CD14-positive monocyte (primary cell): ENCODE results near the gene POU3F1. TPM values are rescaled to one million over a fixed set of nuclear protein-coding genes. Genes with fewer than 3 reads are reported as not detected.

Experiments used
- DNase-seq, 3 donors: peaks; one replicate each; pipeline ENCODE4 v3.0.0-alpha.2; 2011 to 2022
- H2AFZ ChIP-seq: 2 replicates; pipeline ENCODE4 v1.6.0; 2012; ENCODE audit warnings: mild to moderate bottlenecking, low read depth, low read length, inconsistent platforms; ENCODE audit not compliant: insufficient read depth, poor library complexity, severe bottlenecking
- H3K27ac ChIP-seq, 2 donors: 1 replicate in 1 of 2; 2 replicates in 1 of 2; pipeline ENCODE4 v1.5.1; 2012 to 2013; ENCODE audit warnings: low read length in 2 of 2, control low read depth in 1 of 2, inconsistent platforms in 1 of 2, low read depth in 1 of 2, mild to moderate bottlenecking in 1 of 2
- H3K27me3 ChIP-seq, 2 donors: one replicate each; pipeline versions ENCODE4 v1.6.0 to v1.6.1; 2011 to 2013; ENCODE audit warnings: low read length in 2 of 2; ENCODE audit not compliant: control insufficient read depth in 2 of 2, insufficient read depth in 2 of 2
- H3K36me3 ChIP-seq, 2 donors: replicated peaks in 1 of 2; 1 replicate in 1 of 2; 2 replicates in 1 of 2; pipeline versions ENCODE4 v1.5.1 to v1.6.1; 2012 to 2013; ENCODE audit warnings: low read length in 2 of 2, control low read depth in 1 of 2, inconsistent platforms in 1 of 2, mild to moderate bottlenecking in 1 of 2; ENCODE audit not compliant: insufficient read depth in 2 of 2, control insufficient read depth in 1 of 2
- H3K4me1 ChIP-seq, 2 donors: 1 replicate in 1 of 2; 2 replicates in 1 of 2; pipeline versions ENCODE4 v1.5.1 to v1.6.1; 2012 to 2013; ENCODE audit warnings: low read length in 2 of 2, control low read depth in 1 of 2, inconsistent platforms in 1 of 2, mild to moderate bottlenecking in 1 of 2, moderate library complexity in 1 of 2; ENCODE audit not compliant: insufficient read depth in 2 of 2, control insufficient read depth in 1 of 2
- H3K4me2 ChIP-seq: replicated peaks from 2 replicates; pipeline ENCODE3; 2012; ENCODE audit warnings: low read length, moderate library complexity, mild to moderate bottlenecking; ENCODE audit not compliant: poor library complexity, severe bottlenecking; ENCODE audit errors: extremely low read depth
- H3K4me3 ChIP-seq, 3 experiments: fragments of 200-600 bp in 1 of 3; sonication (generic) in 1 of 3; replicated peaks in 1 of 3; 1 replicate in 2 of 3; 2 replicates in 1 of 3; pipeline ENCODE4 v1.5.1; 2011 to 2013; ENCODE audit warnings: low read length in 3 of 3, mild to moderate bottlenecking in 3 of 3, control low read depth in 2 of 3, low read depth in 2 of 3, inconsistent platforms in 1 of 3, moderate library complexity in 1 of 3
- H3K79me2 ChIP-seq: 2 replicates; pipeline ENCODE4 v1.6.0; 2012; ENCODE audit warnings: mild to moderate bottlenecking, control low read depth, inconsistent platforms, low read length, moderate library complexity; ENCODE audit not compliant: insufficient read depth
- H3K9ac ChIP-seq: 2 replicates; pipeline ENCODE4 v1.6.0; 2017; ENCODE audit warnings: low read length, mild to moderate bottlenecking; ENCODE audit not compliant: insufficient read depth, poor library complexity, severe bottlenecking
- H3K9me3 ChIP-seq, 2 donors: replicated peaks in 1 of 2; 1 replicate in 1 of 2; 2 replicates in 1 of 2; pipeline versions ENCODE4 v1.5.1 to v1.6.1; 2012 to 2013; ENCODE audit warnings: low read length in 2 of 2, control low read depth in 1 of 2; ENCODE audit not compliant: control insufficient read depth in 1 of 2, insufficient read depth in 1 of 2
- H4K20me1 ChIP-seq: 2 replicates; pipeline ENCODE4 v1.6.0; 2012; ENCODE audit warnings: mild to moderate bottlenecking, low read length, control low read depth, moderate library complexity; ENCODE audit not compliant: insufficient read depth
- H3K27ac Mint-ChIP-seq, 7 donors: one replicate each; pipeline ENCODE4 v1.8.0; 2020; ENCODE audit warnings: mild to moderate bottlenecking in 7 of 7, mixed read lengths in 7 of 7, moderate library complexity in 6 of 7, inconsistent platforms in 2 of 7
- H3K27me3 Mint-ChIP-seq, 3 donors: one replicate each; pipeline ENCODE4 v1.8.0; 2021 to 2022; ENCODE audit warnings: low read depth in 3 of 3, mild to moderate bottlenecking in 3 of 3, mixed read lengths in 3 of 3, moderate library complexity in 3 of 3, inconsistent platforms in 1 of 3
- H3K36me3 Mint-ChIP-seq, 2 donors: one replicate each; pipeline ENCODE4 v1.8.0; 2020; ENCODE audit warnings: mixed read lengths in 2 of 2, inconsistent platforms in 1 of 2, mild to moderate bottlenecking in 1 of 2
- H3K4me1 Mint-ChIP-seq: one replicate; pipeline ENCODE4 v1.8.0; 2020; ENCODE audit warnings: mild to moderate bottlenecking, mixed read lengths
- H3K4me3 Mint-ChIP-seq, 2 donors: one replicate each; pipeline ENCODE4 v1.8.0; 2020; ENCODE audit warnings: mild to moderate bottlenecking in 2 of 2, mixed read lengths in 2 of 2, moderate library complexity in 1 of 2
- H3K9me3 Mint-ChIP-seq, 7 donors: one replicate each; pipeline ENCODE4 v1.8.0; 2020 to 2022; ENCODE audit warnings: mixed read lengths in 7 of 7, mild to moderate bottlenecking in 6 of 7, moderate library complexity in 6 of 7, inconsistent platforms in 2 of 7
- WGBS: methylation state at CpG from one replicate; pipeline ENCODE4 v1.1.5; 2013; ENCODE audit warnings: missing lambda C conversion rate; ENCODE audit not compliant: insufficient coverage; 5-methylcytosine and 5-hydroxymethylcytosine counted together
- intact Hi-C, 2 donors: fragments of 100-400 bp; cut with micrococcal nuclease; formaldehyde crosslinking; loops; one replicate each; pipeline versions ENCODE4 v1.15.0 to v1.15.1; 2023
- polyA plus RNA-seq, 3 donors: library from polyadenylated mRNA; depleted of rRNA in 1 of 3; unstranded in 2 of 3; stranded (reverse) in 1 of 3; fragments of 300-500 nt in 2 of 3; fragments of >200 nt in 1 of 3; fragmentation: Illumina TruSeq in 2 of 3; gene quantifications; 1 replicate in 2 of 3; 2 replicates in 1 of 3; pipeline ENCODE4 v1.2.3, GENCODE V29; 2012 to 2021
- TF ChIP-seq, protein P1 (sequence below): fragments of 200-600 bp; IDR thresholded peaks from one replicate; pipeline ENCODE4 v1.8.0; 2022; ENCODE audit warnings: antibody characterized with exemption, mild to moderate bottlenecking

POU3F1 gene
- polyA plus RNA-seq, 3 donors, result not detected

DNA sequence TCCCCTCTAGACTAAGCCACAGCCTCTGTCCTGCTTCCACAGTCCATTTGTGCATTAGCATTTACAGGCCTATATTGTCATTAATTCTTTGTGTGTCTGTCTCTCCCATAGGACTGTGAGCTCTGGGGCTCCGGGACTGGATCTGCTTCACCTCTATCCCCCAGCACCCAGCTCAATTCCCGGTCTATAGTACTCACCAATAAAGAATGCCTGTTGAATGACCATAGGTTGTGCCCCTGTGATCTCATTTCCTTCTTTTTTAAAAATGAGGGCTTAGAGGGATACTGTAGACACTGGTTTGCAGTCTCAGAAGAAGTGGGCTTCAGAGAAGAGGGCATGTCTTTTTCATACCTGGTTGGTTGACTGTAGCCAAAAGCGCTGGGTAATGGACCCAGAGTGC lies 8.8 kb upstream of the POU3F1 start:
- TF ChIP-seq, protein P1, sequence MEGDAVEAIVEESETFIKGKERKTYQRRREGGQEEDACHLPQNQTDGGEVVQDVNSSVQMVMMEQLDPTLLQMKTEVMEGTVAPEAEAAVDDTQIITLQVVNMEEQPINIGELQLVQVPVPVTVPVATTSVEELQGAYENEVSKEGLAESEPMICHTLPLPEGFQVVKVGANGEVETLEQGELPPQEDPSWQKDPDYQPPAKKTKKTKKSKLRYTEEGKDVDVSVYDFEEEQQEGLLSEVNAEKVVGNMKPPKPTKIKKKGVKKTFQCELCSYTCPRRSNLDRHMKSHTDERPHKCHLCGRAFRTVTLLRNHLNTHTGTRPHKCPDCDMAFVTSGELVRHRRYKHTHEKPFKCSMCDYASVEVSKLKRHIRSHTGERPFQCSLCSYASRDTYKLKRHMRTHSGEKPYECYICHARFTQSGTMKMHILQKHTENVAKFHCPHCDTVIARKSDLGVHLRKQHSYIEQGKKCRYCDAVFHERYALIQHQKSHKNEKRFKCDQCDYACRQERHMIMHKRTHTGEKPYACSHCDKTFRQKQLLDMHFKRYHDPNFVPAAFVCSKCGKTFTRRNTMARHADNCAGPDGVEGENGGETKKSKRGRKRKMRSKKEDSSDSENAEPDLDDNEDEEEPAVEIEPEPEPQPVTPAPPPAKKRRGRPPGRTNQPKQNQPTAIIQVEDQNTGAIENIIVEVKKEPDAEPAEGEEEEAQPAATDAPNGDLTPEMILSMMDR, result no peak
- Histone ChIP-seq H3K27me3 (peaks cover 0 to 10% of the 10 kb centered on the region in 2 donors), H3K4me2 (no peak overlapping the region), H3K9ac (no peak overlapping the region), H3K79me2 (no peaks in the 10 kb centered on the region), H3K27ac (no peak overlapping the region), H3K4me1 (no peaks in the 10 kb centered on the region), H3K36me3 (no peaks in the 10 kb centered on the region), H3K9me3 (no peaks in the 10 kb centered on the region), H2AFZ (no peak overlapping the region), H4K20me1 (no peaks in the 10 kb centered on the region), H3K4me3 (no peak overlapping the region)
- H3K27me3 Mint-ChIP-seq, result peaks cover 11 to 25% (median 15%) of the 10 kb centered on the region in 3 donors
- H3K4me3 Mint-ChIP-seq, result no peak overlapping the region
- intact Hi-C loops, result no loop called here
- WGBS, result 100% methylated on average over 1 of the region's 3 CpGs
- no peaks in the 10 kb centered on the region for H3K9me3 Mint-ChIP-seq
- peaks cover 6% of the 10 kb centered on the region for H3K4me1 Mint-ChIP-seq
- H3K36me3 Mint-ChIP-seq, result no peaks in the 10 kb centered on the region
- no peak for DNase-seq
- H3K27ac Mint-ChIP-seq, result no peak overlapping the region

DNA sequence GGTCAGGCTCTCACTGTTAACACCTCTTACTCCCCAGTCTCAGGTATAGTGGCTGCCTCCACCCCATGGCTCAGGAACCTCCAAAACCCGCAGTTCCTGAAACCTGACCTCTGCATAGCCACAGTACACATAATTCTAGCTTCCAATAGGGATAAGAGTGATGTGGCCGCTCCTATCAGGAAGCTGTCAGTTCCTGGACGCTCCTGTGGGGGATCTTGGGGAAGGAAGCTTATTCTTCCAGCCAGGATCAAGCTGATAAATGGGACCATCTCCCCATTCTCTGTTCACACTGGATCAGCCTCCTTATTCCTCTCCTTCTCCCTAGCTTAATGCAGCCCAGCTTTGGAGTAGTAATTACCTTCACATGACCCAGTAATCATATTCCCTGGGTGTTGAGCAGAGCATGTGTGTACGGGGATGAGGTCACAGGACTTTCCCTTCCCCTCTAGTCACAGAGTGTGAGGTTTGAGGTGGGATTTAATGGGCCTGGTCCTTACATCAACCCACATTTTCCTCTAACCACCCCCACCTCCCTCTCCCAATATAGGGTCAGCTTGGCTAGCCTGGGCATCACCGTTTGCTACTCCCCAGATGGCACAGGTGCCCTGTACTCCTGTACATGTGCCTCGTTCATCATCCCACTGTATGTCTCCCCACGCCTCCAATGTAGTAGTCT lies 7.0 kb upstream of the POU3F1 start:
- peaks cover 16 to 35% (median 23%) of the 10 kb centered on the region in 3 donors for H3K27me3 Mint-ChIP-seq
- Histone ChIP-seq H3K27me3 (peaks cover 6 to 26% of the 10 kb centered on the region in 2 donors), H3K4me3 (no peak overlapping the region), H2AFZ (no peak overlapping the region), H3K27ac (no peak overlapping the region), H3K4me1 (no peaks in the 10 kb centered on the region), H3K9me3 (no peaks in the 10 kb centered on the region), H3K9ac (no peak overlapping the region), H3K79me2 (no peaks in the 10 kb centered on the region), H4K20me1 (no peaks in the 10 kb centered on the region), H3K36me3 (no peaks in the 10 kb centered on the region), H3K4me2 (no peak overlapping the region)
- DNase-seq, result no peak
- H3K4me1 Mint-ChIP-seq, result peaks cover 6% of the 10 kb centered on the region
- TF ChIP-seq, protein P1, result no peak
- intact Hi-C loops, result no loop called here
- H3K36me3 Mint-ChIP-seq, result no peaks in the 10 kb centered on the region
- H3K27ac Mint-ChIP-seq, result no peak overlapping the region
- H3K9me3 Mint-ChIP-seq, result peaks cover 0 to under 1% (median 0%) of the 10 kb centered on the region in 7 donors
- no peak overlapping the region for H3K4me3 Mint-ChIP-seq
- 90% methylated on average over 2 of the region's 7 CpGs for WGBS
